Activated CD4-positive, alpha-beta T cell treated with anti-CD3 and anti-CD28 coated beads, Interleukin-2, amount 50 U/mL, for 24 hours (primary cell): Measurements from ENCODE around the gene LAMB3.

ENCODE experiments used
- DNase-seq, 2 donors: peaks; one replicate each; pipeline ENCODE4 v3.0.0-alpha.2; 2020; ENCODE audit warnings: low read depth in 1 of 2, low spot score in 1 of 2

LAMB3 gene

DNA sequence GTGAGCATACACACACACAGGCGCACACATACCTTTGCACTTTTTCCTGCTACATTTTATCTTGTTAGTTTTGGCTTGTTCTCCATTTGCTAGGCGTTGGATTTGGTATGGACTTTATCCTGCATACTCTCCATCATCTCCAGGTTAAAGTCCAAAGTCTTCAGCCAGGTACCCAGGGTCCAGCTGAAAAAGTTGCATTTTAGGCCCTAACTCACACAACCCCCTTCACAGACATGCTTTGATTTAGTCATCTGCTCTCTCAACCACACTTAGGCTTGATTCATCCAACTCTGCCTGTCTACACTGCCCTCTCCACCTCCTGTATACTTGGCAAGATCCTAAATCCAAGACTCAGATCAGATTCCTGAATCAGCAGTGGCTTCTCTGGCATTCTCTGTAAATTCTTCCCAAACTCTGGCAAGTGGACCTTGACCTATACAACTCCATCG lies 10.7 kb upstream of the LAMB3 start:
- DNase-seq = no peak

DNA sequence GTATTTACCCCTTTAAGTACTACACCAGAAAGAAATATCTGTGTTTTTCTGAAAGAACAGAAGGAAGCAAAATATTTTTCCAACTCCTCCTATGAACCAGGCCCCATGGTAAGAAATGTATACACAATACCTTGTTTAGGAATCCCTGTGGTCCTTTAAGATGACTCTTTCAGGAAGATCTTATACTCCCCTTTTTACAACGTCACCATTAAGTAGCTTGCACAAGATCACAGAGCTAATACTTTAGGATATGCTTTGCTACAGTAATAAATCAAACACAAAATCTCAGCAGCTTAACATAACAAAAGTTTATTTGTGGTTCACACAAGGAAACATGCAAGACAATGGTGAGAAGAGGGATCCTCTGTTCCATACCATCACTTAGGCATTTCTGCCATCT lies 8.8 kb upstream of the LAMB3 start:
- DNase-seq = no peak

DNA sequence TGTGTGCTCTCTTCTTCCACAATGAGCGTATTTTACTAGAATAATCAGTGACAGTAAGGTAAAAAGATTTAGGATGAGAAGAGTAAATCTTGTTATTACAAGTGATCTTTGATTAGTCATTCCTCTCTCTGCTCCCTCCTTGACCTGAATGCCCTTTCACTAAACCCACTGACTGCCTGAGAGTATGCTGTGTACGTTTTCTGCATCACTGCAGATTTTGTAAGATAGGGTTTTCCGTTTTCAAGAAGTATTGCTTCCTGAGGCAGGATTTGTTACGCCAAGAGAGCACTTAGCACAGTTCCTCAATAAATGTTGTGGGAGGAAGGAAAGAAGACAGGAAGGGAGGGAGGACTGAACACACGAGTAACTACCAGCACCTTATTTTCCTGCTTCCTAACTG lies 7.7 kb upstream of the LAMB3 start:
- DNase-seq = no peak

DNA sequence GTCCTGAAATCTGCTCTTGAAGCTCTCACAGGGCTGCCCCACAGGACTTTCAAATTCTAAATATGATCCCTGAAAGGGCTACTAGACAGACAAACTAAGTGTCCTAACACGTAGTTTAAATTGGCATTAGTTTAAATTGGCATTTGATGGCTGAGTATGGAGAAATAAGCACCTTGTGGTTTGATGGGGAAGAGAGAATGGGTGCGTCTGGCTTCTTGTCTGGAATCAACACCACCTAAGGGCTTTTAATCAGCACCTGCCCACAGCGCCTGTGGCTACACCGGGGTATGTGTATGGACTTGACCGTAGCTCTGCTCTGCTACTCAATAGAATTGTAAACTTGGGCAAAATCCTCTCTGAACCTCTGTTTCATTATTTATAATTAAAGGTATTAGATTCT lies 5.7 kb upstream of the LAMB3 start:
- no peak for DNase-seq

DNA sequence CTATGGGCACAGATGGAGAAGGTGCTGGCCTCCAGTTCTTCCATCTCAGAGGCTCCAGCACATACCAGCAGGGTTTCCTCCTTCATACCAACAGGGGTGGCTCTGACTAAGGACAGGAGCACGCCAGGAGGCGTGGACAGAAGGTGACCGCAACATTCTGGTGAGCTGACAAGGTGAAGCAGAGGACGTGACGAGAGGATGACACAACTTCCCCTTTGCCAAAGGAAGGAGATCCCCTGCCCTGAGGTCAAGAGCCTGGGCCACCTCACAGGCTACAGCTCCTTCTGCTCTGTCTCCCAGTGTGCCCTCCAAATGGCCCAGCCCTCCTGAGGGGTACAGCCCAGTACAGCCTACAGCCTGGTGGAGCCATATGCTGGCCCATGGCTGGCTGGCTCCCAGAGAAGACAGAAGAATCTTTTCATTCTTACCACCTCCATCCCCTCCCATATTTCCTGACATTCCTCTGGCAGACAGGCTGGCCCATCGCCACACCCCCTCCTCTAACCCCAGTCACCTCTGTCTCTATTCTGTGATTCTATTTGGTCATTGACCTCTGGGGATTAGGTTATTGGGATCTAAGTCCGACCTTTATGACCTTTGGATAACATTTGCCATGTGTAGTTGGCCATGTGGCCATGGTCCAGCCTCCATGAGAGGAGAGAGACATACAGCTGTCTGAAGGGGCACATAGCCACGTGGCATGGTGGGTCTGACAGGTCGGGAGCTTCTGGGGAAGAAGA lies 5.1 kb upstream of the LAMB3 start:
- no peak for DNase-seq

DNA sequence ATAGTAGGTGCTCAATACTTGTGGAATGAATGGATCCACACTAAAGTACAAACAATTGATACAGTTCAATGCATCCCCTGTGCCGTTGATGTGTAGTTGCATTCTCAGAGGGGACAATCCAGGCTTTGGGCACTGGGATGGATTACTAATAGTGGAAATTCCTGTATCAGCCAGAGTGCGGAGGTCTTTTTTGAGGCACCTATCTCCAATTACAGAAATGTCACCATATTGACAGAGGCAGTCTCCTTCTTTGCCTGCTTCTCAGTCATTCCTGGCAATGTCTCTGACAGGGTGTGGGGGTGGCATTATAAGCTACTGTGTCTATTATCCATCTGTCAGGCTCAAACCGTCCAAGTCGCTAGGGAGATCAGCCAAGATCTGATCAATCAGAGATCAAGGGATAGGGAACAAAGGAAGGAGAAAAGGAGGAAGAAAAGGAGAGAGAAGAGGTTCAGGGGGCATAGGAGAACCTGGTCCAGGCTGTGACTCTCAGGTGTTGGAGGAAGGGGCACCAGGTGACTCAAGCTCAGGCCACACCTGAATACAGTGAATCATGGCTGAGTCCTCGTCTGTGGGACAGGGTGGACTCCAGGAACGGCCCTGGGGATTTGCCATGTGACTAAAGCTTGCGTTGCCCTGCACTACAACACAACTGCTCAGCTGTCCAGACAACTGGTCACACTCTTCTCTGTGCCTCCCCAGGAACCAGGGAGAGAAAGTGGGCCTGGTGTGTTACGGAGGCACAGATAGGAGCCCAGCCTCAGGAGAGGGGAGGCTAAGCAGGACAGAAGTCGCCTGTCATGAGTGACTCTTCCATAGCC lies 3.4 kb upstream of the LAMB3 start:
- DNase-seq = no peak

DNA sequence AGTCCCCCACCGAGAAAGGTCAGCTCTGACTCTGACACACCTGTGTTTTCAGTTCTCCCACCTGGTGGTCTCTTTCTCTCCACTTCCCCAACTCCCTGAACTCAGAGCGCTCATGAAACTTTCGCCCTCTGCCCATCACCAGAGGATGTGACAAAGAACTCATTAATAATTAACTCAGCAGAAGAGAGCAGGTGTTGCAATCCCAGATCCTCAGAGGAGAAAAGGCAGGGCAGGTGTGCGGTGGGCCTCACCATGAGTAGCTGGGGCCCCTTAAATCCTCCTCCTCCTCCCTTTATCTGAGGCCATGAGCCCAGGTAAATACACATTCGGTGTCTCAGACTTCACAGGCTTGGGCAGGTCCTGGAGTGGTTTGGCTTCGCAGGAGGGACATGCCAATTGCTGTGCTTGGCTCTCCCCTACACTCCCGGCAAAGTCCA lies 1.7 kb upstream of the LAMB3 start:
- no peak for DNase-seq

DNA sequence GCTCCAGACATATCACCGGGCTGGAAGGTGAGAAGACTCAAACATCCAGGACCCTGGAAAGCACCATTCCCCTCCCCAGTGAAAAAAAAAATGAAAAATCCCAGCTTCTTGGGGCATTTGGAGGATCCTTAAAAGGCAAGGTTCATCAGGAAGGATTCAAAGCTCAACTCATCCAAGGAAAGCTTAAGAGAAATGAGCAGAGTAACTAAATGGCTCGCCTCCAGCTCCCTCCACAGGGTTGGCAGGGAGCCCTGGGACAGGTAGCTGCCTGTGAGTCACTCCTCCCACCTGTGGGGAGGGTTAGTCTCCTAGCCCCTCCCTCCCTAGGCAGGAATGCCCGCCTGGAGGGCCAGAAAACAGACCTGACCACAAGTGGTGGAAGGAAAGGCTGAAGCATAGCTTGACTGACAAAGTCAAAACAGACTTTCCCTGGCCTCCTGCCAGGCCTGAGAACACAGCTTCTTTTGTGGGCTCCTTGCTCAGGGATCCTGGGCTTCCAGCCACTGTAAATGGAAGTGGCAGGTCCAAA lies 712 bp upstream of the LAMB3 start:
- peak in 1 of 2 donors; percentile 32 for DNase-seq

DNA sequence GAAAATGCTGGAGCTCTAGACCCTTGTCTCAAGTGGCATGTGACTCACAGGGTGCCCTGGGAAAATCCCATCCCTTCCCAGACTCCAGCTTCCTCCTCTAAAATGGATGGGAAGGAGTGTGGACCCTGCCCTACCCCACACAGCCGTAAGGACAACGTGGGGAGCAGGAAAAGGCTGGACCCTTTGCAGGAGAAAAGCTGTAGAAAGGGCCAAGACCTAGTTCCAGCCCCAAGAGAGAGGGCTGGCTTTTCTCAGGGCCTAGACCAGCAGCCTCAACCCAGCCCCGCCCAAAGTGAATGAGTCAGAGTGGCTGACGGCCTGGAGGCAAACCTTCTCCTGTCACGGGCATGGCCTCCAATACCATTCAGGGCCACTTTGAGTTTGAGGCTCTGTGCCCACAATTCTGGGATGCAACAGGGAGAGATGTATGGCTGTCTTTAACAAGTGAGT lies 1.1 kb downstream of the LAMB3 start:
- DNase-seq = peak in 1 of 2 donors; percentile 51

DNA sequence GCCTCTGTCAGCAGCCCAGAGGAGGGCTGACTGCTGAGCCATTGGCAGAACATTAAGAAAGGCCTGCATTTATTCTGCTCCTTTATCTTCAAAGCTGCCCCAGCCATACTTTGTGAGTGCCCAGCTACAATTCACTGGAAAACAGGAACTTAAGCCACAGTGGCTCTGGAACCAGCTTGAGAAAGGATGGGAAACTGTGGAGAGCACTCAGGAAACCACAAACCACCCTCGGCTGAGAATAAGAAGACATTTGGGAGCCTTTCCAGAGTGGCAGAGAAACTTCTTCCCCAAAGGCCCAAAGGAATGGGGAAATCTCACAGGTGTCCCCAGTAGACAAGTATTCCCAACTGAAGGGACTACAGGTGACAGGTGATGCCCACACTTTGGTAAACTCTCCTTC lies 1.8 kb downstream of the LAMB3 start:
- DNase-seq = no peak

DNA sequence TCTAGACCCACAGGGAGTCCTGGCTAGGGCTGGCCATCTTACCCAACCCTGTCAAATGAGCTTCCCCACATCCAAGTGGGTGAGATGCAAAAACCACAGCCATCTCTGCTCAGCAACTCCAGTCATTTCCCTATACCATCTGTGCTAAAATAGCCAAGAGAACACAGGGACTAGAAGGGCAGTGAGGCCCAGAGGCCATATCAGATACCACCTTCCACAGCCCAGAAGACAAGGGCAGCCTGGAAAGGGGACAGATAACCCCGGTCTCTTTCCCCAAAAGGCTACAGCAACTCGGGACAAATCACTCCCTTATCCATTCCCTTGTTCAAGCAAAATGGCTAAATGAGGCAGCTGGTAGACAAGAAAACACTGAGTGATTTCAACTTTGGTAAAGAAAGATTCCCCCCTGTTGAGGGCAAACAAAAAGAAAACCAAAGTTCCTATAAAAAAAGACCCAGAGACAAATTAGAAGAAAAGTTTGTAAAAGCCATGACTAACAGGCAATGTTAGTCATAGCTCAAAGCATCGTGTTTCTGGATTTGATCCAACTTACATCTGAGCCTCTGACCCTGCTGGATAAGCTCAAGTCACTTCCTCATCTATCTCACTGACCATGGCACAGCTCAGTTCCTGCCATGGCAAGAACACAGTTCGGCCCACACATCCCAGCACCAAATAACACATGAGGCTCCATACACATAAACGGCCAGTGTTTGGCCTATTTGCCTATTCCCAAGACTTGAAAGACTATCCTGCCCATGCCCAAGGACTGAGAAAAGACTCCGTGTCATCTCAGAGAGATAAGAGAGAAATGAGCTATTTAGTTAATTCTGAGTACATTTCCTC lies 3.1 kb downstream of the LAMB3 start:
- DNase-seq = no peak

DNA sequence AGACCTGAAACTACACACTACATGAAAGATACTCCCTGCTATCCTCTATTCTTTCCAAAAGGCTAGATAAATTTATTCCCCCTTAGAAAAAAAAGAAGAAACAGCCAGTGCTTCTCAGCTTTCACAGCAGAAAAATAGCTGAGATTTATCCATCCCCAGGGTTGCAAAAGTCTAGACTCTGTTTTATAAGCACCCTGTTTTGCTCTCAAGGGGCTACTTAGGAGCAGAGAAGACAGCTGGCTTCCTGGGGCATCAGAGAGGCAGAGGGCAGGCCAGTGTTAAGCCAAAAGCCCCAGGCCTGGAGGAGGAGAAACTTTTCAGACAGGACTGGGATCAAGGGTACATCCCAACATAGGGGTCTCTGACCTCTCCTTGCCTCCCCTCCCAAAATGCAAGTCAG lies 3.9 kb downstream of the LAMB3 start:
- DNase-seq = no peak

DNA sequence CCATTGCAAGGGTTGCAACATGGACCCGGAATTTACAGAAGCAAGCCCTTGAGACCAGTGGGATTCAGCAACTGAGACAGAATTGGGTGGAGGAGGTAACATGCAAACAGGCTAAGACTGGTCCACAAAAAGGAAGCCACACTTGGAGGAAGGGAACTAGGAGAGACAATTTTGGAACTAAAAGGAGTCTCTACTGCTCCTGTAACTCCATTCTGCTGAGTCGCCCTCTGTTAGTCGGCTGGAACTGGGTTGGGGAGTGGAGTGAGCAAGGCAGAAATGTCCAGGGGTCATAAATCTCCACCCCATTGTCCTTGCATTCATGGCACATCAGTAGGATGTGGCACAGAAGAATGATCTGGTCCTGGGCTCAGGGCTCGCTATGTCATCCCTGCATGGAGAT lies 5.1 kb downstream of the LAMB3 start:
- DNase-seq = no peak

DNA sequence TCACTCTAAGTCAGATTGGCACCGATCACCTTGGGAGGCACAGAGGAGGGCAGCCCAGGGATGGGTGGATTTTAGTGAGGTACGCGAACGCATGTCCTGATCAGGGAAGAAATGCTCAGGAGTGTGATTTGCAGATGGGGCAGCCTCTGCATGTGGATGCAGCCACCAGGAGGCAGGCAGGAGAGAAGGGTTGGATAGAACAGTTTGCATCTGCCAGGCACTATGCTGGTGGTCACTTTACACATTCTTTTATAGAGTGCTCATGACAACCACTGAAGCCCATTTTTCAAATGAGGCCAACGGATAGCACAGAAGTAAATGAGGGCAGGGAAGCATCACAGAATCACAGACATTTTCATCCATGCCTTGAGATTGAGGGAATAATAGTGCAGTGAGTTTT lies 5.7 kb downstream of the LAMB3 start:
- no peak for DNase-seq

DNA sequence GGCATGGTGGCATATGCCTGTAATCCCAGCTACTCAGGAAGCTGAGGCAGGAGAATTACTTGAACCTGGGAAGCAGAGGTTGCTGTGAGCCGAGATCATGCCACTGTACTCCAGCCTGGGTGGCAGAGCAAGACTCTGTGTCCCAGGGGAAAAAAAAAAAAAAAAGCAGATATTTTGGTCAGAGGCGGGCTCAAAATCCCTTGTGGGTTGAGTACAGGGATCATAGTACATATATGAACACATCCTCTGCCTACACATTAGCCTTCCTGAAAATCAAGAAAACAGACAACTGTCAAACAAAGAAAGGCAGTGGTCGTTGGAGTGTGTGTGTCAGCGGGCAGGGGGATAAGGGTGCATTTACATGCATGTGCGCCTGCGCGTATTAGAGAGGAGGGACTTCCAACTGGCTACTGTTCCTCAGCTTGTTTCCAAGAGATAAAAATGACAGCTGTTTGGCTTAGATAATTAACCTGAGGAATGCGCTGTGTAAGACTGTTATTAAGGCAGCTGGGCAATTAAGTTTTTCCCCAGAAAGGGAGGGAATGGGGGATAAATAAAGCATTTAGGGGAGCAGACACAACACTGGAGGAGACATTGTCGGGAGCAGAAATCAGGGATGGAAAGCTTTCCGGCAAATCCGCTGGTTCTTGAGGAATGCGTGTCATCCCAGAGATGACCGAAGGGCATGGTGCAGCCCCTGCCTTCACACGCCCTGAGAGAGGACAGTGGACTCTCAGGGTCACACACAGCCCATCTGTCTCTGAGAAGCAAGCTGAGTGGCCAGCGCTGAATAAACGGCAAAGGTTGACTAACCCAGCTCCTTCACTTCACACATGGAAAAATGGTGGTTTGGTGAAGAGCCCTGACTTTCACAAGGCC lies 6.4 kb downstream of the LAMB3 start:
- DNase-seq = no peak

DNA sequence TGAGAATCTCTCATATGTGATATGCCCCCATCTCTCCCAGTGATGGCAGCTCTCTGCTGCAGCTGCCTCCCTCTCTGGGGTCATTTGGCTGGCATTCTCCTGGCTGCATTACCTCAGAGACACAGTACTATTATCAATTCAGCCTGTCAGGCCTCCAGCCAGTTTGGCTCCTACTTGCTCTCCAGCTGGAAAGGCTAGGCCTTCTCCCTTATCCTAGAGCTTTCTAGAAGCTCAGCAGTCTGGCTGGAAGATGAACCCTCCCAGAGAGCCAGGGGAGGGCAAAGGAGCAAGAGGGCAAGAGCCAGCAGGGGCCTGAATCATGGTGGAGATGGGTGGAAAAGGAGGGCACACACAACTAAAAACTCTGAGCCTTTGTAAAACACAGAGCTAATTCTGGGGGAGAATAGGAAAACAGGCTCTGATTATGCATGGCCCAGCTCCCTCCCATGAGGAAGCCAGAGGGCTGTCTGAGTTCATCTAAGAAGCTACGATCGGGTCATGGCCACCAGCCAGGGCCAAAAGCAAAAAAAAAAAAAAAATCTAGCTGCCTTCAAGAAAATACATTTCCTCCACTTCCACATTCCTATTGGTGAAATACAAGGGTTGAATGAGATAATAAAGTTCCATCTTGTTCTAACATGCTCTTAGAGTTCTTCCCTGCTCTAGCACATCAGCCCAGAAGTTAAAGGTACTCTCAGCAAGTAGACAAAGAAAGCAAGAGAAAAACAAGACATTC lies 8.8 kb downstream of the LAMB3 start:
- no peak for DNase-seq

DNA sequence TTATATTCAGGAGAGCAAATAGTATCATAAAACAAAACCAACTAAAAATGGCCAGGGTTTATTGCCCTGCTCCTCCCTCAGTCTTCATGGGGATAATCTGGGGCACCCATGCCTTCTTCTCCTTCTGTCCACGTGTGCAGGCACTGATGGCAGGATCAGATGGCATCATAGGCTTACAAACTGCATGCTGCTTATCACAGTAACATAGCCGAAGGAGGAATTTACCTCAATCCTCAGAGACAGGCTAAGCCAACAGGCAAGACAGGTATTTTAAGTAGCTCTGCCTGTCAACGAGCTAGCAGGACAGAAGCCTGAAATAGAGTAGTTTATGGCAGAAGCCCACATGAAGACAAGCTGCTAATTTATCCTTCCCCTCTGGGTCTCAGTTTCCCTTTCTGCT lies 9.4 kb downstream of the LAMB3 start:
- DNase-seq = no peak

DNA sequence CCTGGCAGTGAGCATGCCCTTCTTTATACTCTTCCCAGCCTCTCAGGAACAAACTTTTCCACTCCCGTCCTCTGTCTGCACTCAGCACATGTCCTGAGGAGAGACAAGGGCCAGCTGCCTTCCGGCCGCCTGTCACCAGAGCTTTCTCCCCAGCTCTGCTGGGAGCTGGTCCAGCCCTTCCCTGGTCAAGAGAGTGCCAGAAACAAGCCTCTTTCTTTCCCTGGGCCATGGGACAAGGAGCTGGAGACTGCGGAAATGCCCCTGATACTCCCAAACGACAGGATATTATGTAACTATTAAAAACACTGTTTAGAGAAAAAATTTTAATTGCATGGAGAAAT lies 10.4 kb downstream of the LAMB3 start:
- DNase-seq = no peak

DNA sequence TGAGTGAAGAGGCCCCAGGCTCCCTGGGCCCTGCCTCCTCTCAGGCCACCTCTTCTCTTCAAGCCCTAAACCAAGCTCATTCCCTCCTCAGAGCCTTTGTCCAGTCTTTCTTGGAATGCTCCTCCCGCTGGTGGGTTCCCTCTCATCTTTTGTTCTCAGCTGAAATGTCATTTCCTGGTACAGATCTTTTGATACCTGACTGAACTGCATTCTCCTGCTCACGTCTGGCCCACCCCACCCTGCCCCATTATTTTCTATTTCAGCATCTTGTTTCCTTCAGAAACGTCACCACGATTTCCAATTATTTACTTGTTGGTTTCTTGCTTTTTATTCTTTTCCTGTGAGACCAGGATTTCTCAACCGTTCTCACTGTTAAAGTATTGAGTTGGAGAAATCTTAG lies 16.4 kb downstream of the LAMB3 start:
- DNase-seq = no peak
